Measurements from ENCODE around the gene ZBTB16. TPM values are rescaled to one million over a fixed set of nuclear protein-coding genes. Genes with fewer than 3 reads are reported as not detected.

ZBTB16 gene
- total RNA-seq, 1 experiment from 2014 or later: not detected

GRCh38 chr11:114202011-114202609, 142.6 kb downstream of the ZBTB16 start:
- no peak for DNase-seq (ENCODE audit: low spot score)

- DNase-seq (ENCODE audit: low spot score): no peak
Measured at GRCh38 chr11:114207096-114207495, 147.6 kb downstream of the ZBTB16 start.

GRCh38 chr11:114208377-114208776, 148.9 kb downstream of the ZBTB16 start:
- DNase-seq (ENCODE audit: low spot score): no peak

- no peak for DNase-seq (ENCODE audit: low spot score)
Measured at GRCh38 chr11:114209343-114209742, 149.8 kb downstream of the ZBTB16 start.

- no peak for DNase-seq (ENCODE audit: low spot score)
Measured at GRCh38 chr11:114209904-114210303, 150.4 kb downstream of the ZBTB16 start.

GRCh38 chr11:114211444-114212121, 152.1 kb downstream of the ZBTB16 start:
- DNase-seq (ENCODE audit: low spot score): no peak

- DNase-seq (ENCODE audit: low spot score): no peak
Measured at GRCh38 chr11:114213622-114214021, 154.1 kb downstream of the ZBTB16 start.

GRCh38 chr11:114215428-114215827, 155.9 kb downstream of the ZBTB16 start:
- DNase-seq (ENCODE audit: low spot score): no peak

- no peak for DNase-seq (ENCODE audit: low spot score)
Measured at GRCh38 chr11:114215871-114216795, 156.6 kb downstream of the ZBTB16 start.

- DNase-seq (ENCODE audit: low spot score): no peak
Measured at GRCh38 chr11:114216796-114217180, 157.3 kb downstream of the ZBTB16 start.

GRCh38 chr11:114218508-114218907, 159.0 kb downstream of the ZBTB16 start:
- no peak for DNase-seq (ENCODE audit: low spot score)

GRCh38 chr11:114219559-114220349, 160.2 kb downstream of the ZBTB16 start:
- DNase-seq (ENCODE audit: low spot score): no peak

- DNase-seq (ENCODE audit: low spot score): no peak
Measured at GRCh38 chr11:114221037-114221436, 161.5 kb downstream of the ZBTB16 start.

- DNase-seq (ENCODE audit: low spot score): no peak
Measured at GRCh38 chr11:114225661-114226060, 166.2 kb downstream of the ZBTB16 start.

GRCh38 chr11:114226356-114226755, 166.8 kb downstream of the ZBTB16 start:
- no peak for DNase-seq (ENCODE audit: low spot score)

- no peak for DNase-seq (ENCODE audit: low spot score)
Measured at GRCh38 chr11:114228435-114229411, 169.2 kb downstream of the ZBTB16 start.

- no peak for DNase-seq (ENCODE audit: low spot score)
Measured at GRCh38 chr11:114230031-114230704, 170.7 kb downstream of the ZBTB16 start.

GRCh38 chr11:114232400-114233059, 173.0 kb downstream of the ZBTB16 start:
- DNase-seq (ENCODE audit: low spot score): no peak

GRCh38 chr11:114233755-114234154, 174.2 kb downstream of the ZBTB16 start:
- DNase-seq (ENCODE audit: low spot score): no peak

Data from HT-29 (cell line).